GM12872 (cell line): Measurements from ENCODE around the gene NES.

Experiments
- TF ChIP-seq, protein P1 (sequence below): IDR thresholded peaks from 3 replicates; pipeline ENCODE4 v1.5.1; 2011; ENCODE audit warnings: low read depth, mild to moderate bottlenecking, low read length, moderate library complexity; ENCODE audit not compliant: insufficient read depth

NES gene

DNA sequence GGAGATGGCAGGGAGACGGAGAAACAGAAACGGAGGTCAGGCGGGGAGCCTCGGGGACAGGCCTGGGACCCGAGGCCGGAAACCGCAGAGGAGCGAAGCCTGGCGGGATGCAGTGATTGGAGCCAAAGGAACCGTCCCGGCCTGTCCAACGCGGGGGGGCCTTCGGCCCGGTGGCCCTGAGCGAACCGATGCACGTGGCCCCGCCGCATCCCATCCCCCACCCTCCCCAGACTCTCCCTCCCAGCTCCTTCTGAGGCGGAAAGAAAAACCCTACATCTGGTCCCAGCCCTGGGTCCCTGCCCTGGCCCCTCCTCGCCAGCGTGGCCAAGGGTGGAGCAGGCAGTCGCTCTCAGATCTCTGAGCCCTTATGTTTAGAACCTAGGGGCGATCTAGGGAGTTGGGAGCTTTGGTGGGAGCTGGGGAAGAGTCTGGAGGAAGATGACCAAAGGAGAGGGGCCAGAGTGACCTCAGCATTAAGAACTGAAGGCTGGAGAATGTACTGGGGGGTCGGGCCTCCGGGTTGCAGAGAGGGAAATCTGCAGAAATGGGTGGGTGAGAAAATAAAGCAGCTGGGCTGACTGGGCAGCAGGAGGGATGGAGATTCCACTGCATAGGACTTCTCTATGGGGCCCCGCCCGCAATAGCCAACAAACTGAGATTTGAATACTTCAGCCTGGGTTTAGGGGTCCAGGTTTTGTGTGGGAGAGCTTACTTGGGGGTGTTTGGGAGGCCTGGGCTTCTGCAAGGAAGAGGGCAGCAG lies 29.6 kb upstream of the NES start:
- TF ChIP-seq, protein P1, sequence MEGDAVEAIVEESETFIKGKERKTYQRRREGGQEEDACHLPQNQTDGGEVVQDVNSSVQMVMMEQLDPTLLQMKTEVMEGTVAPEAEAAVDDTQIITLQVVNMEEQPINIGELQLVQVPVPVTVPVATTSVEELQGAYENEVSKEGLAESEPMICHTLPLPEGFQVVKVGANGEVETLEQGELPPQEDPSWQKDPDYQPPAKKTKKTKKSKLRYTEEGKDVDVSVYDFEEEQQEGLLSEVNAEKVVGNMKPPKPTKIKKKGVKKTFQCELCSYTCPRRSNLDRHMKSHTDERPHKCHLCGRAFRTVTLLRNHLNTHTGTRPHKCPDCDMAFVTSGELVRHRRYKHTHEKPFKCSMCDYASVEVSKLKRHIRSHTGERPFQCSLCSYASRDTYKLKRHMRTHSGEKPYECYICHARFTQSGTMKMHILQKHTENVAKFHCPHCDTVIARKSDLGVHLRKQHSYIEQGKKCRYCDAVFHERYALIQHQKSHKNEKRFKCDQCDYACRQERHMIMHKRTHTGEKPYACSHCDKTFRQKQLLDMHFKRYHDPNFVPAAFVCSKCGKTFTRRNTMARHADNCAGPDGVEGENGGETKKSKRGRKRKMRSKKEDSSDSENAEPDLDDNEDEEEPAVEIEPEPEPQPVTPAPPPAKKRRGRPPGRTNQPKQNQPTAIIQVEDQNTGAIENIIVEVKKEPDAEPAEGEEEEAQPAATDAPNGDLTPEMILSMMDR, result no peak

DNA sequence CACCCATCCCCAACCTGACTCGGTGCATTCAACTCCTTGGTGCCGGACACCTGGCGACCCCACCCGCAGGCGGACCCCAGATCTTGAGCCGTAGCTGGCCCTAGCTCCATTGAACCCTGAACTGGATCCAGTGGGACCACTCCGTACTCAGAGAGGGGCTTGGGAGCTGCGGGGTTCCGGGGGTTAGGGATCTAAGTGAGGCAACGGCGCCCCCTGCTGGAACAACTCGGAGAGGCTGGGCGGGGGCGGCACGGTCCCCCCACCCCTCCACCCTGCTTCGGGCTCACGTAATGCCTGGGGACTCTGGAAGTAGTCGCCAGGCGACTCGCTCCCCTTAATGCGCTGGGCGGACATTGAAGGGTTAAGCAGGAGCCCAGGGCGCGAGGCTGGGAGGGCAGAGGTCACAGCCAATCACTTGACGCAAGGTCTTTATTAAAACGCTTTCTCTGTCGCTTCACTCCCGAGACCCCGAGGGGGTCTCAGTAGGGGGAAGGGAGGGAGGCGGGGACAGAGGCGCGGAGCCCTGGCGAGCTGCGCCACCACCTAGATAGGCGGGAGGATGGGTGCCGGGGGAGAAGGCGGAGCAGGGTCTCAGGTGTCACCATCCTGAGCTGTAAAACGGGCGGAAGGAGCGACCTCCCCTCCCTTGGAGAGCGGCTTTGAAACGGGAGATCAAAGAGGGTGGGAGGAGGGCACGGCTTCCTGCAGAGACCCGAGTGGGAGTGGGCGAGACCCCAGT lies 28.9 kb upstream of the NES start:
- TF ChIP-seq, protein P1, result peak; percentile 76

DNA sequence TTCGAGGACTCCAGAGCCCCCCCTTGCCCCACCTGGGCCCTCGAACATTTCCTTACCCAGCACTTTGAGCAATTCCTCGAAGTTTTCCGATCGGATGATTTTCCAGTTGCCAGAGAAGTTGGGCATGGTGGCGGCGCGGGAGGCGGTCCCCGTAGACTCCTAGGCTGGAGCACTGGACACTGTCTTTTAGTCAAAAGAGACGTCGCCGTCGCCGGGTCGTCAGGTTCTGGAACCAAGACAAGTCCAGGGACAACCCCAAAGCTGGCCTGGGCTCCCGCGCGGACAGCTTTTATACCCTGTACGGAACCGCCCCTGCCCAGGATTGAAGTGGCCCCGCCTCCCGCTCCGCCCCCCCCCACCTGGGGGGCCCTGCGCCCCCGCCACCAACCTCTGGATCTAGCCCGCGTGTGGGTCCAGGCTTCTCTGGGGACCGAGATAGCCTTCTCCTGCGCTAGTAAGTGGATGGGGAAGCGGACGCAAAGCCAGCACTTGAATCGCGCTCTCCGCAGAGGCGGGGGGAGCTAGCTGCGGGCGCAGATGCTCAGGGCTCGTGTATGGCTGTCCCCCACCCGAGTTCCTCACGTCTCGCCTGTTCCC lies 28.2 kb upstream of the NES start, which contains the start of gene CRABP2:
Gene CRABP2 (minus strand): TSS at position 263 of the 597 bp plus-strand sequence. CDS start 137 bp downstream, at position 126.
- TF ChIP-seq, protein P1, result no peak

GRCh38 chr1:156704930-156705320 lies 27.7 kb upstream of the NES start:
- TF ChIP-seq, protein P1, result no peak

DNA sequence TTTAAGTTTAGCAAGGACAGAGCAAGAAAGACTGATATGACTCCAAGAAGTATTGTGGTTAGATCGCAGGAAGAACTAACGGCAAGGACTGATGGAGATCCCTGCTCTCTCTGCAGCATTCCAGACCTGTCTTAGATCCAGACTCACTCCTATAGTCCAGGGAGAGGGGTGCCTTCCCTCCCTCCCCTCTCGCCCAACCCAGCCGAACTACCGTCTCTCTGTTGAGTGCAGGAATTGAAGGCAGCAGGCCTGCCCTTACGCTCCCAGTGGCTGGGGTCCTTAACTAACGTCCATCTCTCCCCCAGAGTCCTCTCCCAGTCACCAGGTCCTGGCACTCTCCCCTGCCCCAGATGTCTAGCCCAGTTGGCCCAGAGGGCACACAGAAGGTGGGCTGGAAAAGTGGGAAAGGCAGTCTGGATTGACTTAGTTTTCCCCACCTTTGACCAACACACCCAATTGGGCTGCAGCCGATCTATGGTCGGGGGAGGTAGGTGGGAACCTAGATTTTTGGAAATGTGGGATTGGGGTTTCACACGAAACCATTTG lies 27.0 kb upstream of the NES start:
- TF ChIP-seq, protein P1, result no peak

DNA sequence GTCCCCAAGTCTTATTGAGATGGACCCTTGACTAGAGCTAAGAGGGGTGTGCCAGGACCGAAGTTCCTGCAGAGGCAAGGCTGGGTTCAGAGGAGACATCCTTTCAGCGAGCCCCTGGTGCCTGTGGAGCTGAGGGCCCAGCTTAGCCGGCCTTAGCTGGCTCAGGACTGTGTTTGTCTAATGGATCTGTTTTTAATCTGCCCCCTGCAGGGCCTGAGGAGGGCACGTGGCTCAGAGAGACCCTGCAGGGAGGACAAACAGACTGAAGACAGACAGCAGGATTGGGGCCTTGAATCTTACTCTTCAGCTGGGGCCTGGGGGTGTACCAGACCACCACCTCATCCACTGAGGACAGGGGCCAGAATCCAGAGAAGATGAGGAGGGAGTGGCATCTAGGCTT lies 26.5 kb upstream of the NES start:
- TF ChIP-seq, protein P1, result no peak

DNA sequence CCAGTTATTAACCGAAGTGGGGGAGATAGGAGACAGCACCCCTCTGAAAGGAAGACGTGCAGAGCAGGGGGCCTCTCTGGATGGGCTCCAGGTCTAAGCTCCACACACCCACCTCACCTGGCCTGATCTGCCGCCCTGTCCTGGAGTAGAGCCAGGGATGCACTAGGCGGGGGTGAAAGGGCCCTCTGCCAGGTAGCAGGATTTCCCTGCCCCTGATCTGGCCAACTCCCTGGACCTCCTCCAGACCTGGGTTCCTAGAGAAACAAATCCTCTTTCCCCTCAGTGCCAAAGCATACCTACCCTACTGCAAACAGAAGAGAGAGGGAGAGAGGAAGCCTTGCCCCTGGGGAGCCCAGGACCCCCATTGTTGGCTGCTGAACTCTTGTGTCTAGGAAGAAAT lies 26.1 kb upstream of the NES start:
- TF ChIP-seq, protein P1, result no peak
